Ishikawa (cell line): ENCODE results near the gene POLD1.

Experiments
- CEBPB ChIP-seq: IDR thresholded peaks from 2 replicates; pipeline ENCODE4 v1.6.1; 2012
- CREB1 ChIP-seq: IDR thresholded peaks from 2 replicates; pipeline ENCODE4 v1.6.1; 2012; ENCODE audit warnings: low read depth
- EP300 ChIP-seq: IDR thresholded peaks from 2 replicates; pipeline ENCODE4 v1.6.1; 2012; ENCODE audit warnings: borderline replicate concordance
- NFIC ChIP-seq: IDR thresholded peaks from 2 replicates; pipeline ENCODE4 v1.6.1; 2012
- REST ChIP-seq: IDR thresholded peaks from 2 replicates; pipeline ENCODE4 v1.6.1; 2012; ENCODE audit warnings: low read depth, mild to moderate bottlenecking
- TAF1 ChIP-seq: IDR thresholded peaks from 2 replicates; pipeline ENCODE4 v1.6.1; 2012; ENCODE audit warnings: low read depth, mild to moderate bottlenecking
- TCF12 ChIP-seq: IDR thresholded peaks from 2 replicates; pipeline ENCODE4 v1.6.1; 2012; ENCODE audit warnings: low read depth
- TEAD4 ChIP-seq: IDR thresholded peaks from 2 replicates; pipeline ENCODE4 v1.6.1; 2012
- YY1 ChIP-seq: IDR thresholded peaks from 2 replicates; pipeline ENCODE4 v1.6.1; 2012; ENCODE audit warnings: low read depth
- ZBTB7A ChIP-seq: IDR thresholded peaks from 2 replicates; pipeline ENCODE4 v1.6.1; 2012; ENCODE audit warnings: low read depth

- TF ChIP-seq EP300: no peak
- no peak for TF ChIP-seq TCF12
- TF ChIP-seq NFIC: no peak
- no peak for TF ChIP-seq CEBPB
- TF ChIP-seq TAF1: no peak
- TF ChIP-seq CREB1: no peak
- no peak for TF ChIP-seq TEAD4
- TF ChIP-seq YY1: no peak
- TF ChIP-seq REST: no peak
- no peak for TF ChIP-seq ZBTB7A
These were observed 36.7 kb downstream of the POLD1 start for GRCh38 chr19:50420808-50421207.
